ENCODE measurements around the gene CD82. TPM values are rescaled to one million over a fixed set of nuclear protein-coding genes. Genes with fewer than 3 reads are reported as not detected.

CD82 gene
- total RNA-seq, 5 donors from 2014 or later (not counting 1 experiment from before 2014, with no cell fraction given) = 53.4 to 99.6 (median 69.0) TPM

- no peaks in the 10 kb centered on the region for H3K36me3 Mint-ChIP-seq
- no peak for DNase-seq
- H3K9me3 Mint-ChIP-seq = no peaks in the 10 kb centered on the region
- H3K27me3 Mint-ChIP-seq = peaks cover 0 to 3% of the 10 kb centered on the region in 2 donors
- WGBS (ENCODE audit: insufficient coverage) = 50% methylated on average over 7 of the region's 8 CpGs
- no peak overlapping the region for H3K27ac Mint-ChIP-seq
- Histone ChIP-seq H3K9me3 (no peaks in the 10 kb centered on the region), H3K27ac (ENCODE audit: low read length) (no peak overlapping the region), H3K36me3 (ENCODE audit: control insufficient read depth in 2 of 2, extremely low read depth in 1 of 2, insufficient read depth in 1 of 2, low read length in 1 of 2) (no peaks in the 10 kb centered on the region), H3K4me1 (ENCODE audit: control insufficient read depth in 1 of 2, extremely low read depth in 1 of 2, insufficient read depth in 2 of 2, low read length in 2 of 2) (peaks cover 0 to 3% of the 10 kb centered on the region in 2 experiments), H3K27me3 (replicated peaks in 1 of 2; ENCODE audit: control insufficient read depth in 2 of 2, extremely low read depth in 1 of 2, insufficient read depth in 2 of 2, low read length in 1 of 2) (peaks cover 0 to 15% of the 10 kb centered on the region in 2 experiments), H3K4me3 (ENCODE audit: control insufficient read depth in 1 of 2, extremely low read depth in 1 of 2, low read length in 1 of 2) (no peak overlapping the region)
- H3K4me1 Mint-ChIP-seq = peaks cover 11 to 19% (median 11%) of the 10 kb centered on the region in 3 donors
- no peak overlapping the region for H3K4me3 Mint-ChIP-seq
- no peak for ATAC-seq (replicated peaks in 1 of 4)
- ChIA-PET POLR2A (no interaction called here), CTCF (interaction anchor here (0.6 to 1.1 kb wide), 2 partner anchors 415 to 600 kb away, joined by 3 to 5 read pairs; no protein-coding TSS in a partner anchor)
Measured at GRCh38 chr11:44531636-44532035, 33.8 kb upstream of the CD82 start.

GRCh38 chr11:44532809-44533208, 32.7 kb upstream of the CD82 start:
- Histone ChIP-seq H3K4me1 (ENCODE audit: control insufficient read depth in 1 of 2, extremely low read depth in 1 of 2, insufficient read depth in 2 of 2, low read length in 2 of 2) (peaks cover 0 to 3% of the 10 kb centered on the region in 2 experiments), H3K36me3 (ENCODE audit: control insufficient read depth in 2 of 2, extremely low read depth in 1 of 2, insufficient read depth in 1 of 2, low read length in 1 of 2) (no peaks in the 10 kb centered on the region), H3K9me3 (no peaks in the 10 kb centered on the region), H3K4me3 (ENCODE audit: control insufficient read depth in 1 of 2, extremely low read depth in 1 of 2, low read length in 1 of 2) (no peak overlapping the region), H3K27me3 (replicated peaks in 1 of 2; ENCODE audit: control insufficient read depth in 2 of 2, extremely low read depth in 1 of 2, insufficient read depth in 2 of 2, low read length in 1 of 2) (peaks cover 0 to 15% of the 10 kb centered on the region in 2 experiments), H3K27ac (ENCODE audit: low read length) (no peak overlapping the region)
- no peaks in the 10 kb centered on the region for H3K36me3 Mint-ChIP-seq
- H3K4me3 Mint-ChIP-seq = no peak overlapping the region
- 63% methylated on average over 1 of the region's 4 CpGs for WGBS (ENCODE audit: insufficient coverage)
- POLR2A ChIA-PET = no interaction called here
- H3K9me3 Mint-ChIP-seq = no peaks in the 10 kb centered on the region
- no peak overlapping the region for H3K27ac Mint-ChIP-seq
- peaks cover 11 to 19% (median 11%) of the 10 kb centered on the region in 3 donors for H3K4me1 Mint-ChIP-seq
- ATAC-seq (replicated peaks in 1 of 4) = no peak
- DNase-seq = no peak
- peaks cover 0 to 3% of the 10 kb centered on the region in 2 donors for H3K27me3 Mint-ChIP-seq
- CTCF ChIA-PET = interaction anchor here in 1 of 2 donors (1.1 kb wide), 1 partner anchor 599 kb away, joined by 3 read pairs; no protein-coding TSS in a partner anchor

GRCh38 chr11:44533921-44534711, 31.3 kb upstream of the CD82 start:
- no peak overlapping the region for H3K27ac ChIP-seq (ENCODE audit: low read length)
- POLR2A ChIA-PET = interaction anchor here in 1 of 2 donors (0.6 kb wide), 1 partner anchor 11 kb away, joined by 3 read pairs; no protein-coding TSS in a partner anchor
- H3K4me3 Mint-ChIP-seq = no peak overlapping the region
- ATAC-seq (replicated peaks in 1 of 4) = no peak
- H3K27ac Mint-ChIP-seq = no peak overlapping the region
- H3K36me3 Mint-ChIP-seq = no peaks in the 10 kb centered on the region
- peaks cover 0 to 3% of the 10 kb centered on the region in 2 donors for H3K27me3 Mint-ChIP-seq
- DNase-seq = no peak
- WGBS (ENCODE audit: insufficient coverage) = 67% methylated on average over 5 of the region's 5 CpGs
- H3K9me3 ChIP-seq = no peaks in the 10 kb centered on the region
- H3K9me3 Mint-ChIP-seq = no peaks in the 10 kb centered on the region
- peaks cover 0 to 20% of the 10 kb centered on the region in 2 experiments for H3K27me3 ChIP-seq (replicated peaks in 1 of 2; ENCODE audit: control insufficient read depth in 2 of 2, extremely low read depth in 1 of 2, insufficient read depth in 2 of 2, low read length in 1 of 2)
- H3K4me1 ChIP-seq (ENCODE audit: control insufficient read depth in 1 of 2, extremely low read depth in 1 of 2, insufficient read depth in 2 of 2, low read length in 2 of 2) = peaks cover 0 to 9% of the 10 kb centered on the region in 2 experiments
- no peaks in the 10 kb centered on the region for H3K36me3 ChIP-seq (ENCODE audit: control insufficient read depth in 2 of 2, extremely low read depth in 1 of 2, insufficient read depth in 1 of 2, low read length in 1 of 2)
- H3K4me3 ChIP-seq (ENCODE audit: control insufficient read depth in 1 of 2, extremely low read depth in 1 of 2, low read length in 1 of 2) = no peak overlapping the region
- CTCF ChIA-PET = interaction anchor here in 1 of 2 donors (1.0 kb wide), 1 partner anchor 247 kb away, joined by 3 read pairs; no protein-coding TSS in a partner anchor
- peaks cover 11 to 21% (median 11%) of the 10 kb centered on the region in 3 donors for H3K4me1 Mint-ChIP-seq

- no peaks in the 10 kb centered on the region for H3K9me3 ChIP-seq
- H3K27me3 ChIP-seq (replicated peaks in 1 of 2; ENCODE audit: control insufficient read depth in 2 of 2, extremely low read depth in 1 of 2, insufficient read depth in 2 of 2, low read length in 1 of 2) = peaks cover 0 to 18% of the 10 kb centered on the region in 2 experiments
- 78% methylated on average over 16 of the region's 16 CpGs for WGBS (ENCODE audit: insufficient coverage)
- Mint-ChIP-seq H3K36me3 (no peaks in the 10 kb centered on the region), H3K4me1 (peaks cover 5 to 15% (median 7%) of the 10 kb centered on the region in 3 donors), H3K27me3 (peaks cover 0 to 3% of the 10 kb centered on the region in 2 donors), H3K27ac (no peak overlapping the region), H3K4me3 (no peak overlapping the region), H3K9me3 (no peaks in the 10 kb centered on the region)
- H3K4me3 ChIP-seq (ENCODE audit: control insufficient read depth in 1 of 2, extremely low read depth in 1 of 2, low read length in 1 of 2) = no peak overlapping the region
- DNase-seq (no peak), ATAC-seq (replicated peaks in 1 of 4) (no peak)
- H3K36me3 ChIP-seq (ENCODE audit: control insufficient read depth in 2 of 2, extremely low read depth in 1 of 2, insufficient read depth in 1 of 2, low read length in 1 of 2) = no peaks in the 10 kb centered on the region
- no peak overlapping the region for H3K27ac ChIP-seq (ENCODE audit: low read length)
- peaks cover 0 to 7% of the 10 kb centered on the region in 2 experiments for H3K4me1 ChIP-seq (ENCODE audit: control insufficient read depth in 1 of 2, extremely low read depth in 1 of 2, insufficient read depth in 2 of 2, low read length in 2 of 2)
- ChIA-PET POLR2A (no interaction called here), CTCF (interaction anchor here (0.6 to 1.1 kb wide), 6 partner anchors 21 to 348 kb away, joined by 3 to 4 read pairs (median 3); no protein-coding TSS in a partner anchor)
Measured at GRCh38 chr11:44535191-44535980, 30.1 kb upstream of the CD82 start.

- ChIA-PET CTCF (interaction anchor here (0.5 to 0.9 kb wide), 3 partner anchors 81 to 1145 kb away, joined by 3 to 12 read pairs (median 7); no protein-coding TSS in a partner anchor), POLR2A (no interaction called here)
- 85% methylated on average over 14 of the region's 20 CpGs for WGBS (ENCODE audit: insufficient coverage)
- Histone ChIP-seq H3K9me3 (no peaks in the 10 kb centered on the region), H3K27me3 (replicated peaks in 1 of 2; ENCODE audit: control insufficient read depth in 2 of 2, extremely low read depth in 1 of 2, insufficient read depth in 2 of 2, low read length in 1 of 2) (peaks cover 0 to 15% of the 10 kb centered on the region in 2 experiments), H3K4me3 (ENCODE audit: control insufficient read depth in 1 of 2, extremely low read depth in 1 of 2, low read length in 1 of 2) (no peak overlapping the region), H3K4me1 (ENCODE audit: control insufficient read depth in 1 of 2, extremely low read depth in 1 of 2, insufficient read depth in 2 of 2, low read length in 2 of 2) (peaks cover 0 to 7% of the 10 kb centered on the region in 2 experiments), H3K27ac (ENCODE audit: low read length) (no peak overlapping the region), H3K36me3 (ENCODE audit: control insufficient read depth in 2 of 2, extremely low read depth in 1 of 2, insufficient read depth in 1 of 2, low read length in 1 of 2) (no peaks in the 10 kb centered on the region)
- Mint-ChIP-seq H3K27me3 (peaks cover 0 to 3% of the 10 kb centered on the region in 2 donors), H3K36me3 (no peaks in the 10 kb centered on the region), H3K27ac (no peak overlapping the region), H3K4me3 (no peak overlapping the region), H3K4me1 (peaks cover 0 to 1% (median 0%) of the 10 kb centered on the region in 3 donors), H3K9me3 (no peaks in the 10 kb centered on the region)
- no peak for DNase-seq
- no peak for ATAC-seq (replicated peaks in 1 of 4)
Measured at GRCh38 chr11:44536788-44537516, 28.5 kb upstream of the CD82 start.
